Measurements from ENCODE around the gene KLK12. TPM values are rescaled to one million over a fixed set of nuclear protein-coding genes. Genes with fewer than 3 reads are reported as not detected.
"Not testable (repeated sequence)": the region's sequence is repeated elsewhere in the genome, so short reads cannot be mapped to it uniquely, and the experiment has no call there.

KLK12 gene
- total and polyA plus RNA-seq, 2 donors = not detected

DNA sequence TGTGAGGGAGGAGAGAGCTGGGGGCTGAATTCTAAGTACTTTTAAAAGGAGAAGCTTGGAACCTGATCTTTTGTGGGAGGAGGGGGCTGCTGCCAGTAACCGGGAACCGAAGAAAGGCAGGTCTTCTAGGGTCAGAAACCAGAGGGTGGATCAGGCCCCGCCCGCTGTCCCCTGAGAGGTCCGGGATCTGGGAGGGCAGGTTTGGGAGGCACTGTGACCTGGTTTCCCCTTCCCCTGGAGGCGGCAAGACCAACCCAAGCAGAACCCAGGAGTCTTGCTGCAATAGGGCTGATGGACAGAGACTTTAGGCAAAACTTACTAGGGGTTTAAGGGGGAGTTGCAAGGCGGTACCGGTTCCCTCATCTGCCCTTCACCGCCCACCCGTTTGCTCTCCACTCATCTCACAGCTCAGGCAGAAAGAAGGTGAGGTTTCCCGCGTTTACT is 32.7 kb downstream of the KLK12 start:
- WGBS = 32% methylated on average over 12 of the region's 12 CpGs
- no peak for DNase-seq (ENCODE audit: extremely low spot score)
- Histone ChIP-seq H3K27ac (ENCODE audit: low read depth) (no peak overlapping the region), H3K4me1 (ENCODE audit: insufficient read depth) (no peaks in the 10 kb centered on the region), H3K36me3 (ENCODE audit: insufficient read depth) (no peaks in the 10 kb centered on the region), H3K4me3 (ENCODE audit: low read depth, low read length) (no peak overlapping the region)

DNA sequence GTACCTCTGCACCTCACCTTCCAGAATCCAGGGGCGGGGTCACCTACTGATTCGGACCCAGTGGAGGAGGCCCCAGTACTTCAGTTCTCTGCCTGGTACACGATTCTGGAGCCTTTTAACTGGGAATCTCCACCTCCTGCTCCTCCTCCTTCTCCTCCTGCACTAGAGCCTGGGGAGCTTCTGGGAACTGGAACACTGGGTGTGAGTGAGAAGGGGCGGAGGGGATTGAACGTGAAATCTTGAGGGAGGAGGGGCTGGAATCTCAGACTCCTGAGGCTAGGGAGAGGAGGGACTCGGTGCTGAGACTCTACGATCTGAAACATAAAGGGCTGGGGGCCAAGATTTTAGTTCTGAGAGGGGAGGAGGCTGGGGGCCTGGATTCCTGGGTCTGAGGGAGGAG is 33.3 kb downstream of the KLK12 start, which contains the start of gene KLK8:
TSS of gene KLK8 (minus strand) at position 90 of the 400 bp plus-strand sequence. CDS start 437 bp downstream, outside the sequence.
- WGBS = 26% methylated on average over 7 of the region's 7 CpGs
- no peak for DNase-seq (ENCODE audit: extremely low spot score)
- Histone ChIP-seq H3K4me1 (ENCODE audit: insufficient read depth) (no peaks in the 10 kb centered on the region), H3K27ac (ENCODE audit: low read depth) (no peak within 1 kb of the TSS), H3K4me3 (ENCODE audit: low read depth, low read length) (no peak within 1 kb of the TSS), H3K36me3 (ENCODE audit: insufficient read depth) (no peaks in the 10 kb centered on the region)

DNA sequence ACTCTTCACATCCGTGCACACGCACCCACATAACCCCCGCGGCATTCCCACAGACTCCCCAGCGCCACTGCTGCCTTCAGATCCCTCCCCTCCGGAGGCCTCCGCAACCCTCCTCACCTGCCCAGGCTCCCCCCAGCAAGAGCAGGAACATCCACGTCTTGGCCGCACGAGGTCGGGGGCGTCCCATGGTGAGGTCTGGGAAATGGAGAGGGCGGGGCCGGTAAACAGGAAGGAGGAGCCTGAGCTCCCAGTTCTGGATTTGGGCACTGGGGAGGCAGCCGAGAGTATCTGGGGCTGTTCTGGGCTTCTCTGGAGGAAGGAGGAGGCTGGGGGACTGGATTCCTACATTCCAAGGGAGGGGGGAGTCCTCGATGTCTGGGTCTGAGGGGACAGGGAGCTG is 33.8 kb downstream of the KLK12 start:
- Histone ChIP-seq H3K4me1 (ENCODE audit: insufficient read depth) (no peaks in the 10 kb centered on the region), H3K4me3 (ENCODE audit: low read depth, low read length) (no peak overlapping the region), H3K27ac (ENCODE audit: low read depth) (no peak overlapping the region), H3K36me3 (ENCODE audit: insufficient read depth) (no peaks in the 10 kb centered on the region)
- 28% methylated on average over 16 of the region's 16 CpGs for WGBS
- DNase-seq (ENCODE audit: extremely low spot score) = no peak

DNA sequence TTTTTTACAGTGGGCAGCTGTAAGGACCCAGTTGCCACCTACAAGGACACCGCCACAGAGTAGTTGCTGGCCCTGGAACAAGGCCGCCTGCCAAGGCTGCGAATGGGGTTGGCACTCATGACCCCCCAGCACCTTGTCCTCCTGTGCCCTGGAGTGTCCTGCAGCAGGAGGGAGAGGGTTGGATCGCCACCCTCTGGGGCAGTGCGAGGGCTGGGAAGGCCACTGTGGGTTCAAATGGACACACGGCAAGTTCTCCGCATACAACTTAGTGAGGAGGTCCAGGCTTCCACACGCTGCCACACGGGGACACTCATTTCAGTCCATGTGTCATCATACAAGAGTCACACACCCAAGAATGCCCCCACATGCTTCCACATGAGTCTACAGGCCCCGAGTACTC is 34.4 kb downstream of the KLK12 start:
- H3K36me3 ChIP-seq (ENCODE audit: insufficient read depth) = no peaks in the 10 kb centered on the region
- H3K27ac ChIP-seq (ENCODE audit: low read depth) = no peak overlapping the region
- 90% methylated on average over 10 of the region's 10 CpGs for whole genome bisulfite sequencing
- no peak for DNase-seq (ENCODE audit: extremely low spot score)
- no peaks in the 10 kb centered on the region for H3K4me1 ChIP-seq (ENCODE audit: insufficient read depth)
- no peak overlapping the region for H3K4me3 ChIP-seq (ENCODE audit: low read depth, low read length)

DNA sequence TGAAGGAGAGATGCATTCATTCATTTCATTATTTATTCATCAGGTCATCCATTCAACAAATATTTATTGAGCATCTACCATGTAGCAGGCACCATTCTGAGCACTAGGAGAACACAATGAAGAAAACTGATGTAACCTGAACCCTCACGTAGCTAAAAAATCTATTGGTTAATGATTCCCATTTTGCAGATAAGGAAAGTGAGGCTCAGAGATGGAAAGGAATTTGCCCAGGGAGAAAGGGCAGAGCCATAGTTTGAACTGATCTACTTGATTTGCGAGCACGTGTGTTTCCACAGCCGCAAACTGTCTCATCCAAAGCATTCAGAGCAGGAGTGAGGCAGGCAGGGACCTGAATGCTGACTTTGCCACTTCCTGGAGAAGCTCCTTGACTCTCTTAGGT is 36.1 kb downstream of the KLK12 start:
- Histone ChIP-seq H3K36me3 (ENCODE audit: insufficient read depth) (no peaks in the 10 kb centered on the region), H3K4me1 (ENCODE audit: insufficient read depth) (no peaks in the 10 kb centered on the region), H3K4me3 (ENCODE audit: low read depth, low read length) (no peak overlapping the region), H3K27ac (ENCODE audit: low read depth) (no peak overlapping the region)
- 71% methylated on average over 4 of the region's 4 CpGs for WGBS
- DNase-seq (ENCODE audit: extremely low spot score) = no peak

DNA sequence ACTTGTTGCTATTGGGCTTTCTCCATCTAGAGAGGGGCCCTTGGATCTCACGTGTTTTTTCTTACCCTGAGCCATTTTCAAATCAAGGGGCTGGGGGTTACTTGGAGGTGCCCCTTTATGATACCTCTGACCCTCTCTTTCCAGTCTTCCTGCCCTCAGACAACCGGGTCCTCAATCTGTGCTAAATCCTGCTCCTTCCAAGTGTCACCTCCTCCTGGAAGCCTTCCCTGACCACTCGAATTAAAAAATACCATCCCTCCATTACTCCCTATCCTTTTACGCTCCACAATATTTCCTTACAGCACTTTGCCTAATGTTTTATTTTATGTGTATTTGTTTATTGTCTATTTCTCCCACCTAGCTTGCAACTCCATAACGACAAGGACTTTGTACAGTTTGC is 36.7 kb downstream of the KLK12 start:
- Histone ChIP-seq H3K27ac (ENCODE audit: low read depth) (no peak overlapping the region), H3K4me3 (ENCODE audit: low read depth, low read length) (no peak overlapping the region), H3K4me1 (ENCODE audit: insufficient read depth) (no peaks in the 10 kb centered on the region), H3K36me3 (ENCODE audit: insufficient read depth) (no peaks in the 10 kb centered on the region)
- WGBS = 63% methylated on average over 5 of the region's 5 CpGs
- DNase-seq (ENCODE audit: extremely low spot score) = no peak

DNA sequence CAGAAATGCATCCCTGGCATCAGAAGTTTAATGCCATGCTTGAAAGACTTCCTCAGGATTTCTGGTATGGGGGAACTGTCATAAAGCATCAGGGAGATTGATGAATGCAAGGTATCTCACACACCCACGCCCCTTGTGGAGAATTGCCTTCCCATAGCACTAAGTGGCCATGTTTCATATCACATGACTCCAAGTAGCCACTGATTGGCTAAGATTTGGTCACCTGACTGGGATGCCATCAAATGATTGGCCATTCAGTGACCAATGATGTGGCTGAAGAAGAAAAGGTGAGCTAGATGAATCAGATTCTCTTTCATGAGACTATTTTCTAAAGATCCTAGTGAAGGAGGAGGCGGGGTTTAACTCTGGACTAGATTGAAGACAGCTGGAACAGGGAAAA is 40.7 kb downstream of the KLK12 start:
- Histone ChIP-seq H3K36me3 (ENCODE audit: insufficient read depth) (no peaks in the 10 kb centered on the region), H3K27ac (ENCODE audit: low read depth) (no peak overlapping the region), H3K4me1 (ENCODE audit: insufficient read depth) (no peaks in the 10 kb centered on the region), H3K4me3 (ENCODE audit: low read depth, low read length) (no peak overlapping the region)
- 71% methylated on average over 2 of the region's 2 CpGs for WGBS
- DNase-seq (ENCODE audit: extremely low spot score) = no peak

DNA sequence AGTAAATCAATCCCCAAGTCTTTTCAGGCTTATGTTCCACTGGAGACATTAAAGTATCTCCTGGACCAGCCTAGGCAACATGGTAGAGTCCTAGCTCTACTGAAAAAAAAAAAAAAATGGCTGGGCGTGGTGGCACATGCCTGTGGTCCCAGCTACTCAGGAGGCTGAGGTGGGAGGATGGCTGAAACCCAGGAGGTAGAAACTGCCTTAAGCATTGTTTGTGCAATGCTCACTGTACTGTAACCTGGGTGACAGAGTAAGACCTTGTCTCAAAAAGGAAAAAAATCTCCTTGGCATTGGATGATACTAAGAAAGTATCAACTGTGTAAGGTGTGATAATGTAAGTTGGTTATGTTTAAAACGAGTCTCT is 42.2 kb downstream of the KLK12 start:
- Histone ChIP-seq H3K36me3 (ENCODE audit: insufficient read depth) (no peaks in the 10 kb centered on the region), H3K27ac (ENCODE audit: low read depth) (no peak overlapping the region), H3K4me1 (ENCODE audit: insufficient read depth) (no peaks in the 10 kb centered on the region), H3K4me3 (ENCODE audit: low read depth, low read length) (no peak overlapping the region)
- no peak for DNase-seq (ENCODE audit: extremely low spot score)
- WGBS = 68% methylated on average over 2 of the region's 2 CpGs

DNA sequence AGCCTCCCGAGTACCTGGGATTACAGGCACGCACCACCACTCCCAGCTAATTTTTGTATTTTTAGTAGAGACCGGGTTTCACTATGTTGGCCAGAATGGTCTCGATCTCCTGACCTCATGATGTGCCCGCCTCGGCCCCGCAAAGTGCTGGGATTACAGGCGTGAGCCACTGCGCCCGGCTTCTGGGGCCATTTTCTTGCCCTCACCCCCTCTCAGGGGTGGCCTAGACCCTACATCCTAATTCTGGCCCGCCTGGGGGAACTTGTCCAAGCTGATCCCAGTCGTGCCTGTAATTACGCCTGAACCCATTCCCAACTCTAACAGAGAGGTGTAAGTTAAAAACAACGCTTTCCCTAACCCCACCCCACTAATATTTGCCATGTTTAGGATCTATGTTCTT is 50.4 kb downstream of the KLK12 start:
- not testable (repeated sequence) for DNase-seq (ENCODE audit: extremely low spot score); H3K27ac ChIP-seq (ENCODE audit: low read depth)
- WGBS = 83% methylated on average over 14 of the region's 14 CpGs

DNA sequence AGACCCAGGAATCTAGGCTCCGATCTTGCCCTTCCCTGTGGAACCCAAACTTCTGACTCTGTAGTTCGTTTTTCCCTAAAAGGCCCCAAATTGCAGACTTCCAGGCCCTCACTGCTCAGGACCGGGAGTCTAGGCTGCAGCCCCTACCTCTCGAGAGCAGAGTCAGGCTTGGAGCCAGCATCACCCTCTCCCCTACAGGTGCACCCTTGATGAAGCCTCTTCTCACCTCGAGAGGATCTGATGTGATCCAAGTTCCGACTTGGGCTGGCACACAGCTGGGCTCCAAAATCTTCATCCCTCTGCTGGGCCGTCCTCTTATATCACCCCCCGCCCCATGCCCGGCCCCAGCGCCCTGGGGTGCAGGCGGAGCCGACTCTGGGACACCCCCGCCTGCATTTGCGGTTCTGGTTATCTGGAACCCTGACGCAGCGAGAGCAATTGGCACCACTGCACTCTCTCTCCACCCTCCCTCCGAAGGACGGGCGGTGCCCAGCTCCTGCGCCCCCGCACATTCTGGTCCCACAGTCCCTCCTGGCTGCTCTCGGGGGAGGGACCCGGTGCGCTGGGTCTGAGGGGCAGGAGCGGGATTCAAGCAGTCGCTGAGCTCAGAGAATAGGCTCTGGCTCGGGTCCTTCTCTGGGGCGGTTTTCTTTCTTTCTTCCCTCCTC is 51.0 kb downstream of the KLK12 start, which contains the start of gene KLK7:
TSS of gene KLK7 (minus strand) at position 293 of the 668 bp plus-strand sequence. CDS start 1,518 bp downstream, outside the sequence.
- H3K4me3 ChIP-seq (ENCODE audit: low read depth, low read length) = no peak within 1 kb of the TSS
- no peak within 1 kb of the TSS for H3K27ac ChIP-seq (ENCODE audit: low read depth)
- no peak for DNase-seq (ENCODE audit: extremely low spot score)
- H3K36me3 ChIP-seq (ENCODE audit: insufficient read depth) = no peaks in the 10 kb centered on the region
- H3K4me1 ChIP-seq (ENCODE audit: insufficient read depth) = no peaks in the 10 kb centered on the region
- WGBS = 15% methylated on average over 28 of the region's 28 CpGs

More for the DNA sequence above, 50.4 kb downstream of the KLK12 start:
- H3K4me1 ChIP-seq (ENCODE audit: insufficient read depth); H3K4me3 ChIP-seq (ENCODE audit: low read depth, low read length); H3K36me3 ChIP-seq (ENCODE audit: insufficient read depth): not testable (repeated sequence)

DNA sequence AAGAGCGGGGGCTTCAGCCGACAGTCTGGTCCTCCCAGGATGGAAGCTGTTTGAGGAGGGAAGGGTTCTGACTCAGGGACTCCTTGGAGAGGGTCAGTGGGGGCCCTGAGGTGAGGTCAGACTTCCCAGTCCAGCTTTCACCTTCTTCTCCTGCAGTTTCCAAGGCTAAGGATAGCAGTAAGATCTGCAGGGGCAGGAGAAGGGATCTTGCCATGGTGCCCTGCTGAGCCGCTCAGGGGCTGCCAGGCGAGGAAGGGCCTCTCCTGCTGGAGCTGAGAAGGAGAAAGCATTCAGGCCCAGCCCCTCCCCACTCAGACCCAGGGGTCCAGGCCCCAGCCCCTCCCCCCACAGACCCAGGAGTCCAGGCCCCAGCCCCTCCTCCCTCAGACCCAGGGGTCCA is 52.6 kb downstream of the KLK12 start:
- 77% methylated on average over 4 of the region's 4 CpGs for WGBS
- no peak overlapping the region for H3K4me3 ChIP-seq (ENCODE audit: low read depth, low read length)
- H3K27ac ChIP-seq (ENCODE audit: low read depth) = no peak overlapping the region
- H3K36me3 ChIP-seq (ENCODE audit: insufficient read depth) = no peaks in the 10 kb centered on the region
- H3K4me1 ChIP-seq (ENCODE audit: insufficient read depth) = no peaks in the 10 kb centered on the region
- no peak for DNase-seq (ENCODE audit: extremely low spot score)

DNA sequence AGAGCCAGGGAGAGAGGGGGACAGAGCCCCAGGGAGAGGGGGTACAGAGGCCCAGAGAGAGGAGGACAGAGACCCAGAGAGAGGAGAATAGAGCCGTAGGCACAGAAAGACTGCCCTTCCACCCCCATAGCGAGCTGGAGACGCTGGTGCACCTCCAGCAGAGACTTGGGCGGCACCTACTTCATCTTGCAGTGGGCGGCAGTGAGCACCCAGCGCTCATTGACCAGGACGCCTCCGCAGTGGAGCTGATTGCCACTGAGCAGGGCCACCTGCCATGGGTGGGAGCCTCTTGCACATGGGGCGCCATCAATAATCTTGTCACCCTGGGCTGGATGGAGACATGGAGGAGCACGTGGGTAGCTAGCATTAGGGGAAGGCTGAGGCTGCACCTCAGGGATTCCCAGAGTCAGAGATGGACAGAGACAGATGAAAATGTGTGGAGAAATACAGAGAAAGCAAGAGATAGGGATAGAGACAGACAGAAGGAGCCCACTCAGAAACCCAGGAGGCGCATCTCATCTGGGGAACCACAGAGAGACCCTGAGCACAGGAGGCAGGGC is 53.1 kb downstream of the KLK12 start:
- no peak for DNase-seq (ENCODE audit: extremely low spot score)
- no peak overlapping the region for H3K4me3 ChIP-seq (ENCODE audit: low read depth, low read length)
- no peak overlapping the region for H3K27ac ChIP-seq (ENCODE audit: low read depth)

DNA sequence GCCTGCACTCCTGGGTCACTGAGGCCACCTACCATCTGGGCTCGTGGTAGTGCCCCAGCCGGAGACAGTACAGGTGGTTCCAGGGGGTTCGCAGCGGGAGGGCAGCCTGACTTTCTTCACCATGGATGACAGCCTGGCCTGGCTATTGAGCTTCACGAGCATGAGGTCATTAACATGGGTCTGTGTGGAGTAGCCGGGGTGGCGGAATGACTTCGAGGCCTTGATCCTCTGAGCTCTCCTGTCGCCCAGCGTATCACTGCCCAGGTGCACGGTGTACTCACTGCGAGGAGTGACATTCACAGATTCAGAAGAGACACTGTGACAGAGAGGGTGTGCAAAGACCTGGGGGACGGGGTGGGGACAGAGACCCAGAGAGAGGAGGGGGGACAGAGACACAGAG is 54.6 kb downstream of the KLK12 start:
- H3K4me1 ChIP-seq (ENCODE audit: insufficient read depth) = no peaks in the 10 kb centered on the region
- H3K36me3 ChIP-seq (ENCODE audit: insufficient read depth) = no peaks in the 10 kb centered on the region
- DNase-seq (ENCODE audit: extremely low spot score) = no peak
- 47% methylated on average over 13 of the region's 13 CpGs for WGBS
- no peak overlapping the region for H3K4me3 ChIP-seq (ENCODE audit: low read depth, low read length)
- no peak overlapping the region for H3K27ac ChIP-seq (ENCODE audit: low read depth)

More for the DNA sequence above, 53.1 kb downstream of the KLK12 start:
- Histone ChIP-seq H3K4me1 (ENCODE audit: insufficient read depth) (no peaks in the 10 kb centered on the region), H3K36me3 (ENCODE audit: insufficient read depth) (no peaks in the 10 kb centered on the region)
- 61% methylated on average over 11 of the region's 11 CpGs for WGBS

DNA sequence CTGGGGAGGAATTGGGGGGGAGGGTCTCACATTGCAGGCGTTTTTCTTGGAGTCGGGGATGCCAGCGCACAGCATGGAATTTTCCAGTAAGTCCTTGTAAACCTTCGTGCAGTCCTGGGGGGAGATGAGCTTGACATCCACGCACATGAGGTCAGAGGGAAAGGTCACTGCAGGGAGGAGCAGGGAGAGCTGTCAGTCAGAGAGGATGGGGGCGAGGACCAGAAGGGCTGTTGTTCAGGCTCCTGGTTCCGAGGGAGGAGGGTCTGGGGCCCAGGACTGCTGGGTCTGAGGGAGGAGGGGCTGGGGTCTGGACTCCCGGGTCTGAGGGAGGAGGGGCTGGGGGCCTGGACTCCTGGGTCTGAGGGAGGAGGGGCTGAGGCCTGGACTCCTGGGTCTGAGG is 55.0 kb downstream of the KLK12 start:
- DNase-seq (ENCODE audit: extremely low spot score) = no peak
- Histone ChIP-seq H3K4me3 (ENCODE audit: low read depth, low read length) (no peak overlapping the region), H3K27ac (ENCODE audit: low read depth) (no peak overlapping the region), H3K36me3 (ENCODE audit: insufficient read depth) (no peaks in the 10 kb centered on the region), H3K4me1 (ENCODE audit: insufficient read depth) (no peaks in the 10 kb centered on the region)
- 18% methylated on average over 8 of the region's 8 CpGs for WGBS
